NCI-H2029 treated with DMSO at 0.1 percent for 48 hours (cell line): ENCODE measurements around the gene FLNA.
"Not testable (repeated sequence)": the region's sequence is repeated elsewhere in the genome, so short reads cannot be mapped to it uniquely, and the experiment has no call there.

Experiments used
- DNase-seq: peaks from one replicate; lab custom pipeline; 2025; lab: John Stamatoyannopoulos, UW

Gene FLNA

GRCh38 chrX:154359362-154360154, 14.9 kb downstream of the FLNA start:
- DNase-seq, result no peak

- DNase-seq, result no peak
Observed at GRCh38 chrX:154358829-154359228, 15.6 kb downstream of the FLNA start.

- DNase-seq, result no peak
Observed at GRCh38 chrX:154358011-154358410, 16.4 kb downstream of the FLNA start.

GRCh38 chrX:154357205-154357604, 17.2 kb downstream of the FLNA start:
- DNase-seq, result no peak

- no peak for DNase-seq
Observed at GRCh38 chrX:154356596-154356995, 17.8 kb downstream of the FLNA start.

GRCh38 chrX:154355776-154356140, 18.7 kb downstream of the FLNA start:
- DNase-seq, result no peak

GRCh38 chrX:154355094-154355775, 19.2 kb downstream of the FLNA start:
- DNase-seq, result no peak

- no peak for DNase-seq
Observed at GRCh38 chrX:154354516-154354915, 19.9 kb downstream of the FLNA start.

GRCh38 chrX:154354013-154354412, 20.4 kb downstream of the FLNA start:
- no peak for DNase-seq

GRCh38 chrX:154353172-154353843, 21.1 kb downstream of the FLNA start:
- no peak for DNase-seq

GRCh38 chrX:154352466-154352865, 22.0 kb downstream of the FLNA start:
- no peak for DNase-seq

GRCh38 chrX:154352012-154352401, 22.4 kb downstream of the FLNA start:
- DNase-seq, result no peak

GRCh38 chrX:154351183-154352011, 23.0 kb downstream of the FLNA start:
- DNase-seq, result no peak

- DNase-seq, result no peak
Observed at GRCh38 chrX:154350429-154351182, 23.8 kb downstream of the FLNA start.

- DNase-seq, result no peak
Observed at GRCh38 chrX:154349979-154350378, 24.5 kb downstream of the FLNA start.

- no peak for DNase-seq
Observed at GRCh38 chrX:154349359-154349935, 25.0 kb downstream of the FLNA start.

- DNase-seq, result no peak
Observed at GRCh38 chrX:154348646-154349358, 25.6 kb downstream of the FLNA start.

- no peak for DNase-seq
Observed at GRCh38 chrX:154348114-154348531, 26.3 kb downstream of the FLNA start.

GRCh38 chrX:154343620-154344019, 30.8 kb downstream of the FLNA start:
- not testable (repeated sequence) for DNase-seq

GRCh38 chrX:154343063-154343462, 31.4 kb downstream of the FLNA start:
- not testable (repeated sequence) for DNase-seq
